HG03175 (cell line): ENCODE data around the gene NTRK2.

ENCODE experiments used
- ATAC-seq: cut with Tn5 transposase; IDR thresholded peaks from one replicate; pipeline ENCODE4 v1.9.1; 2021; ENCODE audit warnings: mild to moderate bottlenecking, moderate library complexity; ENCODE audit not compliant: unreplicated experiment

Gene NTRK2

GRCh38 chr9:84812847-84813246 is 143.3 kb downstream of the NTRK2 start:
- no peak for ATAC-seq

- ATAC-seq: no peak
Measured at GRCh38 chr9:84815554-84815953, 146.0 kb downstream of the NTRK2 start.

GRCh38 chr9:84817038-84817437 is 147.5 kb downstream of the NTRK2 start:
- no peak for ATAC-seq

- ATAC-seq: no peak
Measured at GRCh38 chr9:84818791-84819190, 149.3 kb downstream of the NTRK2 start.

- ATAC-seq: no peak
Measured at GRCh38 chr9:84819491-84819991, 150.0 kb downstream of the NTRK2 start.

- no peak for ATAC-seq
Measured at GRCh38 chr9:84821431-84821830, 151.9 kb downstream of the NTRK2 start.

- peak; percentile 72 for ATAC-seq
Measured at GRCh38 chr9:84822589-84823233, 153.2 kb downstream of the NTRK2 start.

GRCh38 chr9:84823421-84824271 is 154.1 kb downstream of the NTRK2 start:
- ATAC-seq: peak; percentile 72

GRCh38 chr9:84827216-84827765 is 157.8 kb downstream of the NTRK2 start:
- no peak for ATAC-seq

- ATAC-seq: no peak
Measured at GRCh38 chr9:84828046-84828445, 158.5 kb downstream of the NTRK2 start.

GRCh38 chr9:84829471-84829870 is 159.9 kb downstream of the NTRK2 start:
- no peak for ATAC-seq

- no peak for ATAC-seq
Measured at GRCh38 chr9:84829997-84830696, 160.6 kb downstream of the NTRK2 start.

GRCh38 chr9:84831377-84831776 is 161.8 kb downstream of the NTRK2 start:
- no peak for ATAC-seq

- ATAC-seq: no peak
Measured at GRCh38 chr9:84832453-84832852, 162.9 kb downstream of the NTRK2 start.

- no peak for ATAC-seq
Measured at GRCh38 chr9:84834426-84834825, 164.9 kb downstream of the NTRK2 start.

- no peak for ATAC-seq
Measured at GRCh38 chr9:84835745-84836144, 166.2 kb downstream of the NTRK2 start.

- no peak for ATAC-seq
Measured at GRCh38 chr9:84838879-84839278, 169.3 kb downstream of the NTRK2 start.

GRCh38 chr9:84839541-84839940 is 170.0 kb downstream of the NTRK2 start:
- ATAC-seq: no peak

GRCh38 chr9:84841931-84842330 is 172.4 kb downstream of the NTRK2 start:
- ATAC-seq: no peak

- ATAC-seq: no peak
Measured at GRCh38 chr9:84843175-84843824, 173.8 kb downstream of the NTRK2 start.
